ENCODE measurements around the gene INTS13. TPM values are rescaled to one million over a fixed set of nuclear protein-coding genes. Genes with fewer than 3 reads are reported as not detected.
"Not testable (repeated sequence)": the region's sequence is repeated elsewhere in the genome, so short reads cannot be mapped to it uniquely, and the experiment has no call there.

Gene INTS13
- total RNA-seq, 6 experiments from 2014 or later = 26.8 to 35.9 (median 28.1) TPM

- Mint-ChIP-seq H3K4me3 (no peak overlapping the region; the same call in 1 of the 2 replicates), H3K27ac (peak overlapping the region; percentile 45), H3K27me3 (ENCODE audit: insufficient read depth) (no peaks in the 10 kb centered on the region), H3K36me3 (ENCODE audit: low read depth) (peaks cover 21% of the 10 kb centered on the region), H3K4me1 (ENCODE audit: low read depth) (peaks cover 19% of the 10 kb centered on the region), H3K9me3 (no peaks in the 10 kb centered on the region)
- TF ChIP-seq, protein P1, sequence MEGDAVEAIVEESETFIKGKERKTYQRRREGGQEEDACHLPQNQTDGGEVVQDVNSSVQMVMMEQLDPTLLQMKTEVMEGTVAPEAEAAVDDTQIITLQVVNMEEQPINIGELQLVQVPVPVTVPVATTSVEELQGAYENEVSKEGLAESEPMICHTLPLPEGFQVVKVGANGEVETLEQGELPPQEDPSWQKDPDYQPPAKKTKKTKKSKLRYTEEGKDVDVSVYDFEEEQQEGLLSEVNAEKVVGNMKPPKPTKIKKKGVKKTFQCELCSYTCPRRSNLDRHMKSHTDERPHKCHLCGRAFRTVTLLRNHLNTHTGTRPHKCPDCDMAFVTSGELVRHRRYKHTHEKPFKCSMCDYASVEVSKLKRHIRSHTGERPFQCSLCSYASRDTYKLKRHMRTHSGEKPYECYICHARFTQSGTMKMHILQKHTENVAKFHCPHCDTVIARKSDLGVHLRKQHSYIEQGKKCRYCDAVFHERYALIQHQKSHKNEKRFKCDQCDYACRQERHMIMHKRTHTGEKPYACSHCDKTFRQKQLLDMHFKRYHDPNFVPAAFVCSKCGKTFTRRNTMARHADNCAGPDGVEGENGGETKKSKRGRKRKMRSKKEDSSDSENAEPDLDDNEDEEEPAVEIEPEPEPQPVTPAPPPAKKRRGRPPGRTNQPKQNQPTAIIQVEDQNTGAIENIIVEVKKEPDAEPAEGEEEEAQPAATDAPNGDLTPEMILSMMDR (IDR thresholded peaks at IDR 0.05) = peak; percentile 47
- peak; percentile 41 for DNase-seq
Observed at GRCh38 chr12:26918321-26919215, 19.2 kb downstream of the INTS13 start.

GRCh38 chr12:26906704-26907103 lies 31.1 kb downstream of the INTS13 start:
- no peak overlapping the region for H3K27ac Mint-ChIP-seq
- no peak overlapping the region for H3K4me3 Mint-ChIP-seq
- H3K9me3 Mint-ChIP-seq = peaks cover 8% of the 10 kb centered on the region
- H3K36me3 Mint-ChIP-seq (ENCODE audit: low read depth) = peaks cover 35% of the 10 kb centered on the region
- H3K27me3 Mint-ChIP-seq (ENCODE audit: insufficient read depth) = no peaks in the 10 kb centered on the region; the same call in 1 of the 2 replicates
- DNase-seq = no peak
- TF ChIP-seq, protein P1 (IDR thresholded peaks at IDR 0.05) = no peak
- no peaks in the 10 kb centered on the region for H3K4me1 Mint-ChIP-seq (ENCODE audit: low read depth)

GRCh38 chr12:26906024-26906423 lies 31.8 kb downstream of the INTS13 start:
- Mint-ChIP-seq H3K27ac (no peak overlapping the region), H3K9me3 (peaks cover 8% of the 10 kb centered on the region), H3K4me3 (no peak overlapping the region), H3K27me3 (ENCODE audit: insufficient read depth) (no peaks in the 10 kb centered on the region; the same call in 1 of the 2 replicates), H3K36me3 (ENCODE audit: low read depth) (peaks cover 38% of the 10 kb centered on the region), H3K4me1 (ENCODE audit: low read depth) (no peaks in the 10 kb centered on the region)
- TF ChIP-seq, protein P1 (IDR thresholded peaks at IDR 0.05) = no peak
- no peak for DNase-seq

- DNase-seq; H3K27ac Mint-ChIP-seq; H3K4me1 Mint-ChIP-seq (ENCODE audit: low read depth); H3K27me3 Mint-ChIP-seq (ENCODE audit: insufficient read depth); H3K9me3 Mint-ChIP-seq; H3K4me3 Mint-ChIP-seq: not testable (repeated sequence)
- H3K36me3 Mint-ChIP-seq (ENCODE audit: low read depth) = peaks cover 45% of the 10 kb centered on the region
Observed at GRCh38 chr12:26903396-26903795, 34.4 kb downstream of the INTS13 start.

- peaks cover 26% of the 10 kb centered on the region for H3K36me3 Mint-ChIP-seq (ENCODE audit: low read depth)
- no peak overlapping the region for H3K4me3 Mint-ChIP-seq
- no peak overlapping the region for H3K27ac Mint-ChIP-seq
- TF ChIP-seq, protein P1 (IDR thresholded peaks at IDR 0.05) = no peak
- no peak for DNase-seq
- H3K9me3 Mint-ChIP-seq = no peaks in the 10 kb centered on the region
- no peaks in the 10 kb centered on the region; the same call in 1 of the 2 replicates for H3K27me3 Mint-ChIP-seq (ENCODE audit: insufficient read depth)
- H3K4me1 Mint-ChIP-seq (ENCODE audit: low read depth) = no peaks in the 10 kb centered on the region; the same call in 1 of the 2 replicates
Observed at GRCh38 chr12:26896913-26897312, 40.9 kb downstream of the INTS13 start.

GRCh38 chr12:26895672-26896071 lies 42.1 kb downstream of the INTS13 start:
- TF ChIP-seq, protein P1 (IDR thresholded peaks at IDR 0.05) = no peak

More at GRCh38 chr12:26895672-26896071, 42.1 kb downstream of the INTS13 start:
- DNase-seq = no peak
- H3K27me3 Mint-ChIP-seq (ENCODE audit: insufficient read depth) = no peaks in the 10 kb centered on the region
- H3K9me3 Mint-ChIP-seq = no peaks in the 10 kb centered on the region
- no peaks in the 10 kb centered on the region; the same call in 1 of the 2 replicates for H3K4me1 Mint-ChIP-seq (ENCODE audit: low read depth)
- no peak overlapping the region for H3K27ac Mint-ChIP-seq
- peaks cover 16% of the 10 kb centered on the region for H3K36me3 Mint-ChIP-seq (ENCODE audit: low read depth)
- no peak overlapping the region for H3K4me3 Mint-ChIP-seq
